ENCODE data around the gene C17orf50.

Gene C17orf50

GRCh38 chr17:35761601-35762000, 914 bp downstream of the C17orf50 start:
- no peaks in the 10 kb centered on the region for H3K9me3 ChIP-seq (replicated peaks; ENCODE audit: low read length)
- no peaks in the 10 kb centered on the region for H3K36me3 ChIP-seq (ENCODE audit: insufficient read depth, low read length)
- no peak overlapping the region for H3K9ac ChIP-seq (ENCODE audit: low read depth, low read length)
- no peak overlapping the region for H3K4me2 ChIP-seq (ENCODE audit: low read length)
- H3K4me3 ChIP-seq (ENCODE audit: low read length): no peak overlapping the region
- H3K4me1 ChIP-seq (ENCODE audit: control insufficient read depth, insufficient read depth, low read length): peaks cover 8% of the 10 kb centered on the region
- peaks cover 42% of the 10 kb centered on the region for H3K27me3 ChIP-seq (ENCODE audit: control insufficient read depth, insufficient read depth, low read length)

DNA sequence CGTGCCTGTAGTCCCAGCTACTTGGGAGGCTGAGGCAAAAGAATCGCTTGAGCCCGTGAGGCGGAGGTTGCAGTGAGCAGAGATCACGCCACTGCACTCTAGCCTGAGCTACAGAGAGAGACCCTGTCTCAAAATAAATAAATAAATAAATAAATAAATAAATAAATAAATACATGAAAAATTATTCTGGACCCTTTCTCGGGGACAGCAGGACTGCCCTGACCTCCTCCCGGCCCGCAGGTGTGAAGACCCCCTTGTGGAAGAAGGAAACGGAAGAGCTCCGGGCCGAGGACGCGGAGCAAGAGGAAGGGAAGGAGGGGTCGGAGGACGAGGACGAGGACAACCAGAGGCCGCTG, 3.1 kb downstream of the C17orf50 start:
- peak overlapping the region; percentile 70 for H3K4me3 ChIP-seq (ENCODE audit: low read length)
- H3K9ac ChIP-seq (ENCODE audit: low read depth, low read length): peak overlapping the region; percentile 32
- H3K4me1 ChIP-seq (ENCODE audit: control insufficient read depth, insufficient read depth, low read length): peaks cover 8% of the 10 kb centered on the region
- peaks cover 47% of the 10 kb centered on the region for H3K27me3 ChIP-seq (ENCODE audit: control insufficient read depth, insufficient read depth, low read length)
- H3K9me3 ChIP-seq (replicated peaks; ENCODE audit: low read length): no peaks in the 10 kb centered on the region
- H3K4me2 ChIP-seq (ENCODE audit: low read length): peak overlapping the region; percentile 97
- H3K36me3 ChIP-seq (ENCODE audit: insufficient read depth, low read length): no peaks in the 10 kb centered on the region

- H3K9ac ChIP-seq (ENCODE audit: low read depth, low read length): peak overlapping the region; percentile 32
- peak overlapping the region; percentile 70 for H3K4me3 ChIP-seq (ENCODE audit: low read length)
- H3K4me1 ChIP-seq (ENCODE audit: control insufficient read depth, insufficient read depth, low read length): peaks cover 8% of the 10 kb centered on the region
- H3K9me3 ChIP-seq (replicated peaks; ENCODE audit: low read length): no peaks in the 10 kb centered on the region
- no peaks in the 10 kb centered on the region for H3K36me3 ChIP-seq (ENCODE audit: insufficient read depth, low read length)
- H3K27me3 ChIP-seq (ENCODE audit: control insufficient read depth, insufficient read depth, low read length): peaks cover 52% of the 10 kb centered on the region
- peak overlapping the region; percentile 97 for H3K4me2 ChIP-seq (ENCODE audit: low read length)
These were observed 3.7 kb downstream of the C17orf50 start for GRCh38 chr17:35764123-35764991.

GRCh38 chr17:35765086-35765710, 4.5 kb downstream of the C17orf50 start:
- Histone ChIP-seq H3K27me3 (ENCODE audit: control insufficient read depth, insufficient read depth, low read length) (peaks cover 46% of the 10 kb centered on the region), H3K4me2 (ENCODE audit: low read length) (no peak overlapping the region), H3K9me3 (replicated peaks; ENCODE audit: low read length) (no peaks in the 10 kb centered on the region), H3K9ac (ENCODE audit: low read depth, low read length) (no peak overlapping the region), H3K4me3 (ENCODE audit: low read length) (no peak overlapping the region), H3K36me3 (ENCODE audit: insufficient read depth, low read length) (no peaks in the 10 kb centered on the region), H3K4me1 (ENCODE audit: control insufficient read depth, insufficient read depth, low read length) (peaks cover 8% of the 10 kb centered on the region)

GRCh38 chr17:35765756-35766488, 5.2 kb downstream of the C17orf50 start:
- Histone ChIP-seq H3K9ac (ENCODE audit: low read depth, low read length) (no peak overlapping the region), H3K27me3 (ENCODE audit: control insufficient read depth, insufficient read depth, low read length) (peaks cover 40% of the 10 kb centered on the region)

GRCh38 chr17:35766489-35766877, 5.8 kb downstream of the C17orf50 start:
- H3K4me1 ChIP-seq (ENCODE audit: control insufficient read depth, insufficient read depth, low read length): peaks cover 8% of the 10 kb centered on the region
- H3K4me3 ChIP-seq (ENCODE audit: low read length): no peak overlapping the region
- H3K9ac ChIP-seq (ENCODE audit: low read depth, low read length): no peak overlapping the region
- H3K27me3 ChIP-seq (ENCODE audit: control insufficient read depth, insufficient read depth, low read length): peaks cover 38% of the 10 kb centered on the region
- no peak overlapping the region for H3K4me2 ChIP-seq (ENCODE audit: low read length)
- H3K36me3 ChIP-seq (ENCODE audit: insufficient read depth, low read length): no peaks in the 10 kb centered on the region
- H3K9me3 ChIP-seq (replicated peaks; ENCODE audit: low read length): no peaks in the 10 kb centered on the region

More at GRCh38 chr17:35765756-35766488, 5.2 kb downstream of the C17orf50 start:
- Histone ChIP-seq H3K4me1 (ENCODE audit: control insufficient read depth, insufficient read depth, low read length) (peaks cover 8% of the 10 kb centered on the region), H3K4me3 (ENCODE audit: low read length) (no peak overlapping the region), H3K4me2 (ENCODE audit: low read length) (no peak overlapping the region), H3K9me3 (replicated peaks; ENCODE audit: low read length) (no peaks in the 10 kb centered on the region), H3K36me3 (ENCODE audit: insufficient read depth, low read length) (no peaks in the 10 kb centered on the region)

DNA sequence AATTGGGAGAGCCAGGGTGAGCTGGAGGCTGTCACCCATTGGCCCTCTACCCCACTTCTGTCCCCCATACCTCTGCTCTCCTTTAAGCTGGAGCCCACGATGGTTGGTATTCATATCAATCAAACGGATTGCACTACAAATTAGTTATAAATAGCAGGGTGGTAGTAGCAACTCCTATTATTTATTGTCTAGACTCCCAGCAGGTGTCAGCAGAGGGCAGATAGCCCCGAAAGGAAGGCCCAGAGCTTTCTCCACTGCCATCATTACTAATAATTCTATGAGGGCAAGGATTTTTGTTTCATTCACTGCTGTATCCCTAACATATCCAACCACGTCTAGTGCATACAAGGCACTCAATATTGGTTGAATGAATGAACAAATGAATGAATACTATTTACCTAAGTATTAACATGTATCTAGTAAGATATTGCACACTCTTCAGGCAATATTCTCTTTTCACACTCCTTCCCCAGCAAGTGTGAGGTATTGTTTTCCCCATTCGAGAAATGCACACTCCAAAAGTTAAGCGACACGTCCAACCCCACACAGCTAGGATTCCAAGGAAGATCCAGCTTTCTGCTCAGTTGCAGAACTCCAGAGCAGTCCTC, 6.3 kb downstream of the C17orf50 start:
- no peak overlapping the region for H3K4me2 ChIP-seq (ENCODE audit: low read length)
- no peaks in the 10 kb centered on the region for H3K9me3 ChIP-seq (replicated peaks; ENCODE audit: low read length)
- H3K4me1 ChIP-seq (ENCODE audit: control insufficient read depth, insufficient read depth, low read length): peaks cover 8% of the 10 kb centered on the region
- no peak overlapping the region for H3K4me3 ChIP-seq (ENCODE audit: low read length)
- H3K9ac ChIP-seq (ENCODE audit: low read depth, low read length): no peak overlapping the region
- H3K27me3 ChIP-seq (ENCODE audit: control insufficient read depth, insufficient read depth, low read length): peaks cover 39% of the 10 kb centered on the region
- H3K36me3 ChIP-seq (ENCODE audit: insufficient read depth, low read length): no peaks in the 10 kb centered on the region

GRCh38 chr17:35768797-35769196, 8.1 kb downstream of the C17orf50 start:
- Histone ChIP-seq H3K4me1 (ENCODE audit: control insufficient read depth, insufficient read depth, low read length) (peaks cover 8% of the 10 kb centered on the region), H3K27me3 (ENCODE audit: control insufficient read depth, insufficient read depth, low read length) (peaks cover 54% of the 10 kb centered on the region), H3K9me3 (replicated peaks; ENCODE audit: low read length) (no peaks in the 10 kb centered on the region), H3K4me2 (ENCODE audit: low read length) (no peak overlapping the region), H3K36me3 (ENCODE audit: insufficient read depth, low read length) (no peaks in the 10 kb centered on the region), H3K4me3 (ENCODE audit: low read length) (no peak overlapping the region), H3K9ac (ENCODE audit: low read depth, low read length) (no peak overlapping the region)

- H3K36me3 ChIP-seq (ENCODE audit: insufficient read depth, low read length): no peaks in the 10 kb centered on the region
- peaks cover 9% of the 10 kb centered on the region for H3K4me1 ChIP-seq (ENCODE audit: control insufficient read depth, insufficient read depth, low read length)
- no peaks in the 10 kb centered on the region for H3K9me3 ChIP-seq (replicated peaks; ENCODE audit: low read length)
- H3K9ac ChIP-seq (ENCODE audit: low read depth, low read length): no peak overlapping the region
- H3K4me2 ChIP-seq (ENCODE audit: low read length): no peak overlapping the region
- no peak overlapping the region for H3K4me3 ChIP-seq (ENCODE audit: low read length)
- peaks cover 54% of the 10 kb centered on the region for H3K27me3 ChIP-seq (ENCODE audit: control insufficient read depth, insufficient read depth, low read length)
These were observed 9.3 kb downstream of the C17orf50 start for GRCh38 chr17:35769895-35770486.

DNA sequence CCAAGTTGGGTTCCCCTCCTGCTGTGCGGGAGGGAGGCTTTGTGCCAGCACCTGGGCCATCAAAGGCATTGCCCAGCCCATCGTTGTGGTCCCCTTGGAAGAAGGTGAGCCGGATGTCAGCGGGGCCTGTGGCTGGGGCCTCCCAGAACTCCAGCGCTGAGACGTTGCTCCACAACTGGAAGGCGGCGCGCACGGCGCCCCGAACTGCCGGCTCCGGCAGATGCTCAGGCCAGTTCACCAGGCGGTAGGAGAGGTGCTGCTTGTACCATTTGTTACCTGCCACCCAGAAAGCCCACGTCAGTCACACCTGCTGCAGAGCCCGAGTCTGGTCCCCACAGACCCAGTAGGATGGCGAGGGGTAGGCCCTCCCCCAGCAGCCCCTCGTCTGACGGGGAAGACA, 12.4 kb downstream of the C17orf50 start:
- no peaks in the 10 kb centered on the region for H3K36me3 ChIP-seq (ENCODE audit: insufficient read depth, low read length)
- H3K9ac ChIP-seq (ENCODE audit: low read depth, low read length): no peak overlapping the region
- no peaks in the 10 kb centered on the region for H3K9me3 ChIP-seq (replicated peaks; ENCODE audit: low read length)
- H3K4me2 ChIP-seq (ENCODE audit: low read length): no peak overlapping the region
- no peak overlapping the region for H3K4me3 ChIP-seq (ENCODE audit: low read length)
- H3K27me3 ChIP-seq (ENCODE audit: control insufficient read depth, insufficient read depth, low read length): peaks cover 42% of the 10 kb centered on the region
- peaks cover 20% of the 10 kb centered on the region for H3K4me1 ChIP-seq (ENCODE audit: control insufficient read depth, insufficient read depth, low read length)

Data from skeletal muscle satellite cell (primary cell).